ENCODE data around the gene CLDN5.
"Not testable (repeated sequence)": the region's sequence is repeated elsewhere in the genome, so short reads cannot be mapped to it uniquely, and the experiment has no call there.

CLDN5 gene

DNA sequence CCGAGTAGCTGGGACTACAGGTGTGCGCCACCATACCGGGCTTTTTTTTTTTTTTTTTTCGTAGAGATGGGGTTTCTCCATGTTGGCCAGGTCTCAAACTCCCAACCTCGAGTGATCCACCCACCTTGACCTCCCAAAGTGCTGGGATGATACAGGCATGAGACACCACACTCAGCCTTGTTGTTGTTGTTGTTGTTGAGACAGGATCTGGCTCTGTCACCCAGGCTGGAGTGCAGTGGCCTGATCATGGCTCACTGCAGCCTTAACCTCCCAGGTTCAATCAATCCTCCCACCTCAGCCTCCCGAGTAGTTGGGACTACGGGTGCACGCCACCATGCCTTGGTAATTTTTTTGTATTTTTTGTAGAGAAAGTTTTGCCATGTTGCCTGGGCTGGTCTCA, 23.4 kb upstream of the CLDN5 start:
- DNase-seq, result no peak

DNA sequence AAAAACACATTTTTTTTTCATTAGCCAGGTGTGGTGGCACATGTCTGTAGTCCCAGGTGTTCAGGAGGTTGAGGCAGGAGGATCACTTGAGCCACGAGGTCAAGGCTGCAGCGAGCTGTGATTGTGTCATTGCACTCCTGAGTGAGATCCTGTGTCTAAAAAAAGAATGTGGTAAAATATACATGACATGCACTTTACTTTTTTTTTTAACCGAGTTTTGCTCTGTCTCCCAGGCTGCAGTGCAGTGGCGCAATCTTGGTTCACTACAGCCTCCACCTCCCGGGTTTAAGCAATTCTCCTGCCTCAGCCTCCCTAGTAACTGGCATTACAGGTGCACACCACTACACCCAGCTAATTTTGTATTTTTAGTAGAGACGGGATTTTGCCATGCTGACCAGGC, 22.5 kb upstream of the CLDN5 start:
- DNase-seq, result no peak

DNA sequence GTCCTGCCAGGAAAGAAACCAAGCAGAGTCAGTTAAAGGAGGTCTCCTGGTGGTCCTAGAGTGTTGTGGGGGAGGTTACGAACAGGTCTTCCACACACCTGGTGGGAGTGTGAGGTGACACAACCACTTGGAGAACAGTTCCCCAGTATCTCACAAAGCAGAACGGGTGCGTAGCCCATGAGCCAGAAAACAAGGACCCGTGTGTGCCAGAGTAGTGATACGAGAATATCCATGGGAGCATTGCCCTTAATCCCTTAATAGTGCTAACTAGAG, 21.7 kb upstream of the CLDN5 start:
- DNase-seq, result no peak

DNA sequence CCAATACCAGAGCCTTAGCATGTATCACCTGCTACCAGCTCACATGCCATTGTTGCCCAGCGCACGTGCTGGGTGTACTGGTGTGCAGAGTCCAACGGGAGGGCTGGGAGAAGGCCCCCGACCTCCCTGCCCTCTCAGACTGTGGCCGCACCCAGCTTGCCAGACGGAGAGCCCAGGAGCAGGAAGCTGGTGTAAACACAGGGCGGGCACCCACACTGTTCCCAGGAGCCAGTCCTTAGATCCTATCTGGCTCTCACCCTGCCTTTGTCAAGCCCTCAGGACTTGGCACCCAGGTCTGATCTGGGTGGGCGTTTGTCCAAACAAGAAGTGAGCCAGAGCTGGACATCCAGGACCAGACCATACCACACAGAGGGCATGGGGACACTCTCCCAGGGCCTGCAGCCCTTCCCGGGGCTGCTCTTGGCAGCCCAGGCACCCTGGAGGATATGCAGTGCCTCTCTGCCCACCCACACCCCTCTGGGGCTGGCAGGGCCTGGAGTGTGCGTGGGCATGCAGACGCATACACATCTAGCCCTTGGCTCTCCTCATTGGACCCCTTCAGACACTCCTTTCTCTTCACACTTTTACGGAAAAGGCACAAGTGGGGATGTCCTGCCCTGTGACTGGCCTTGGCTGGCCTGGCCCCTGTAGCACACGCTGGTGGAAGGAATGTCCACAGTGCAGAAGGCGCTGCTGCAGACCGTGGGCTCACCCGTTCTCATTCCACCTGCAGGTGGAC, 19.9 kb upstream of the CLDN5 start:
- DNase-seq, result no peak

DNA sequence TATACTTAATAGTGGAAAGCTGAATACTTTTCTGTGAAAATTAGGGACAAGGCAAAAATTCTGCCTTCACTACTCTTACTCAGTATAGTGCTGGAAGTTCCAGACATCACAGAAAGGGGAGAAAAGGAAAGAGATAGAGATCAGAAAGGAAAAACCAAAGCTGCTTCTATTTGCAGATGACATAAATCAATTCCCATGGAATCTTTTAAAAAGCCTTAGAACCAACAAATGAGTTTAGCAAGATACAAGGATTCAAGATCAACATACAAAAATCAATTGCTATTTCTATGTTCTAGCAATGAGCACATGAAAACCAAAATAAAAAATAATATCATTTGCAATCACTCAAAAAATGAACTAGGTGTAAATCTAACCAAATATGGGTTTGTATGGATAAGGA, 16.2 kb upstream of the CLDN5 start:
- no peak for DNase-seq

DNA sequence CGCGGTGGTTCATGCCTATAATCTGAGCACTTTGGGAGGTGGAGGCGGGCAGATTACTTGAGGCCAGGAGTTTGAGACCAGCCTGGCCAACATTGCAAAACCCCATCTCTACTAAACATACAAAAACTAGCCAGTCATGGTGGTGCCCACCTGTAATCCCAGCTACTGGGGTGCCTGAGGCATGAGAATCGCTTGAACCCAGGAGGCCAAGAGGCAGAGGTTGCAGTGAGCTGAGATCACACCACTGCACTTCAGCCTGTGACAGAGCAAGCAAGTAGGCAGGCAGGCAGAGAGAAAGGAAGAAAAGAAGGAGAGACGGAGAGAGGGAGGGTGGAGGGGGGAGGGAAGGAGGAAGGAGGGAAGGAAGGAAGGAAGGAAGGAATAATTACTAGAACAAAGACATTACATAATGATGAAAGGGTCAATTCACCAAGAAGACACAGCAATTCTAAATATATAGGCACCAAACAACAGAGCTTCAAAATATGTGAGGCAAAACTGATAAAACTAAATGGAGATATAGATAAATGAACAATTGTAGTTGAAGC, 13.8 kb upstream of the CLDN5 start:
- no peak for DNase-seq

DNA sequence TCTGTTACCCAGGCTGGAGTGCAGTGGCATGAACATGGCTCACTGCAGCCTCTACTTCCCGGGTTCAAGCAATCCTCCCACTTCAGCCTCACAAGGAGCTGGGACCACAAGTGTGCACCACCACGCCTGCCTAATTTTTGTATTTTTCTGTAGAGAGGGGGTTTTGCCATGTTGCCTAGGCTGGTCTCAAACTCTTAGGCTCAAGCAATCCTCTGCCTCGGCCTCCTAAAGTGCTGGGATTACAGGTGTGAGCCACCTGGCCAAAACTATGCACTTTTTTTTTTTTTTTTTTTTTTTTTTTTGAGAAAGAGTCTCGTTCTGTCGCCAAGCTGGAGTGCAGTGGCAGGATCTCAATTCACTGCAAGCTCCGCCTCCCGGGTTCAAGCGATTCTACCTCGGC, 12.4 kb upstream of the CLDN5 start:
- no peak for DNase-seq

DNA sequence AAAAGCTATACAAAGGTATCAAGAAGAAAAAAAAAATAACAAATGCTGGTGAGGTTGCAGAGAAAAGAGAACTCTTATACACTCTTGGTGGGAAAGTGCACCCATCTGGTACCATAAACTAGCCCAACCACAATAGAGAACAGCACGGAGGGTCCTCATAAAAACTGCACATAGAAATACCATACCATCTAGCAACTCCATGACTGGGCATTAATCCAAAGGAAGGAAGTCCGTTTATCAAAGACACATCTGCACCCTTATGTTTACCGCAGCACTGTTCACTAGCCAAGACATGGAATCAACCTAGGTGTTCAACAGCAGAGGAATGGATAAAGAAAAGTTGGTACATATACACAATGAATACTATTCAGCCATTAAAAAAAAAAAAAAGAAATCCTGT, 10.8 kb upstream of the CLDN5 start:
- no peak for DNase-seq

DNA sequence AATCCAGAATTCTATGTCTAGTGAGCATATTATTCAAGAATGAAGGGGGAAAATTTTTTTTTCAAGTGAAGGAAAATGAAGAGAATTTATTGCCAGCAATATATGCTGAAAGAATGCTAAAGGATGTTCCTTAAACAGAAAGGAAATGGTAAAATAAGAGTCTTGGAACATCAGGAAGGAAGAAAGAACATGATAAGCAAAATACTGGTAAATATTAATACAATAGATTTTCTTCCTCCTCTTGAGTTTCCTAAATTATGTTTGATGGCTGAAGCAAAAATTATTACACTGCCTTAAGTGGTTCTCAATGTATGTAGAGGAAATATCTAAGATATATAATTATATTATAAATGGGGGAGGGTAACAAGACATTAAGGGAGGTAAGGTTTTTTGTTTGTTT, 9.6 kb upstream of the CLDN5 start:
- DNase-seq, result no peak

DNA sequence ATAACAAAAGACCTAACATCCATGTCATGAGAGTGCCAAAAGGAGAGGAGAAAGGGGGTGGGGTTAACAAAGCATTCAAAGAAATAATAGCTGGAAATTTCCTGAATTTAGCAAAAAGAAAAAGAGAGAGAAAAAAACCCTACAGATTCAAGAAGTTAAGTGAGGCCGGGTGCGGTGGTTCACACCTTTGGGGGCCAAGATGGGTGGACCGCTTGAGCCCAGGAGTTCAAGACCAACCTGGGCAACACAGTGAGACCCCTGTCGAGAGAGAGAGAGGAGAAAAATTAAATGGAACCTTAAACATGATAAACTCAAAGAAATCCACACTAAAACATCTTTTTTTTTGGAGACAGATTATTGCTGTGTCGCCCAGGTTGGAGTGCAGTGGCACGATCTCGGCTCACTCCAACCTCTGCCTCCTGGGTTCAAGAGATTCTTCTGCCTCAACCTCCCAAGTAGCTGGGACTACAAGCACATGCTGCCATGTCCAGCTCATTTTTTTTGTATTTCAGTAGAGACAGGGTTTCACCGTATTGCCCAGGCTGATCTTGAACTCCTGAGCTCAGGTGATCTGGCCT, 8.9 kb upstream of the CLDN5 start:
- DNase-seq, result no peak

DNA sequence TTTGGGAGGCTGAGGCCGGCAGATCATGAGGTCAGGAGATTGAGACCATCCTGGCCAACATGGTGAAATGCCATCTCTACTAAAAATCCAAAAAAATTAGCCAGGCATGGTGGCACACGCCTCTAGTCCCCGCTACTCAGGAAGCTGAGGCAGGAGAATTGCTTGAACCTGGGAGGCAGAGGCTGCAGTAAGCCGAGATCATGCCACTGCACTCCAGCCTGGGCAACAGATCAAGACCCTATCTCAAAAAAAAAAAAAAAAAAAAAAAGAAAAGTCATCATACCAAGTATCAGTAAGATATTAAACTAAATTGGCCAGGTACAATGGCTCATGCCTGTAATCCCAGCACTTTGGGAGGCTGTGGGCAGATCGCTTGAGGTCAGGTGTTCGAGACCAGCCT, 7.1 kb upstream of the CLDN5 start:
- DNase-seq, result not testable (repeated sequence)

DNA sequence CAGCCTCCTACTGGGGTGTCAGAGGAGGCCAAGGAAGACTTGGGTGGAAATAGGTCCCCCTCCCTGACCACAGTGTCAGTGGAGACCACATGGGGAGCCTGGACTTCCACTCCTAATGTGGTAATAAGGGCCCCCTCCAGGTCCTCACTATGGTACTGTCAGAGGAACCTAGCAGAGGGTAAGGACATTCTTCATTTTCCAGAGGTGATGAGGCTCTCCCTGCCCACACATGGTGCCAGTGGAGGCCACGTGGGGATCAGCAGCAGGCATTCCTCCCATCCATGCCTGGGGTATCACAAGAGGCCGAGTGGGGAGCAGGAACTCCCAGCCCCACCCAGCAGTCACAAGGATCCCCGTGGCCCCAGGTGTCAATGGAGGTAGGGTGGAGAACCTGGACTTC, 6.5 kb upstream of the CLDN5 start:
- DNase-seq, result no peak

DNA sequence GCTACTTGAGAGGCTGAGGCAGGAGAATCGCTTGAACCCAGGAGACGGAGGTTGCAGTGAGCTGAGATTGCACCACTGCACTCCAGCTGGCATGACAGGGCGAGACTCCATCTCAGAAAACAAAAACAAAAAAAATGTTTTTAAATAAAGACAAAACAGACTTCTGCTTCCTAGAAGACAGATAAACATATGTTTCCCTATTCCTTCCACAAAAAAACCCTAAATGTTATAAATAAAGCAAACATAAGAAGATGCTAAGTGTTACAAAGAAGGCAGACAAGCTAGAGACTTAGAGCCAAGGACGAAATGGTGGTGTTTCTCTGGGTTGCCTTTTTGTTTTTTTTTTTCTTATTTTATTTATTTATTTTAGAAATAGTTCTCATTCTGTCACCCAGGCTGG, 5.6 kb upstream of the CLDN5 start:
- no peak for DNase-seq

DNA sequence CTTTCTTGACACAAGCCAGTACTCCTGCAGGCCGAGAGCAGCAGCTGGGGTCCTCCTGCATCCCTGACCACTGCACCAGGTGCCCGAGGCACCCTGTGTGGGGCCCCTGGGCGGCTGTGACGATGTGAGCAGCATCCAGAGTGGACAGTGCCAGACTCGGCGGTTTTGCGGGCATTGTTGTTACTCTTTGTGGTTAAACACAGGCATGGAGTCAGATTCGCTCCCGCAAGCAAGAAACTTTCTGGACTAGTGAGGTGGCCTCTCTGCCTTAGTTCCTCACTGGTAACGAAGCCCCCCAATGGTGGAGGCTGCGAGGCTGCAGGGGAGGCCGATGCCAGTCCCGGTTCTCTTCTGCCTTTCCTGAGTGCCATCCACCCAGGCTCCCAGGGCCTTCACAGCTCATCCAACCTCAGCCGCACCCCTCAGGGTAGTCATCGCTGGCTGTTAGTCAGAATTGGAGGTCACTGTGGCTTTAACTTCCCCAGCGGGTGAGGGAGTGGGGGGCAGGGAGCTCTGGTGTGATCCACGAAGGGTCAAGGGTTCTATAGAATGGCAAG, 3.7 kb upstream of the CLDN5 start:
- DNase-seq, result no peak

DNA sequence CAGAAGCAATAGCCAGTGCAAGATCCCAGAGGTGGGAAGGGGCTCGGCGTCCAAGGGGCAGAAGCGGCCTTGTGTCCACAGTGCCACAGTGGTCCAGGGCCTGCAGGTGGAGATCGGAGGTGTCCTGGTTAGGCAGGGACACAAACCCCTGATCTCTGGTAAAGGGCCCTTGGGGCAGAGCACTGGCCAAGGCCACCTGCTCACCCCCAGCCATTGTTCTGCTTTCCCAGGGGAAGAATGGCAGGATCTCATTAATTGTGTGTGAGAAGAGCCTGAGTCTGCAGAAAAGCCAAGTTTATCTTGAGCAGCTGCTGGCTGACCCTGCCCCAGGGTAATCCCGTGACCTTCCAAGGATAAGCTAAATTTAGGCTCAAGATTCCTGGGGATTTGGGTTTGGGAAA, 3.1 kb upstream of the CLDN5 start:
- DNase-seq, result no peak

DNA sequence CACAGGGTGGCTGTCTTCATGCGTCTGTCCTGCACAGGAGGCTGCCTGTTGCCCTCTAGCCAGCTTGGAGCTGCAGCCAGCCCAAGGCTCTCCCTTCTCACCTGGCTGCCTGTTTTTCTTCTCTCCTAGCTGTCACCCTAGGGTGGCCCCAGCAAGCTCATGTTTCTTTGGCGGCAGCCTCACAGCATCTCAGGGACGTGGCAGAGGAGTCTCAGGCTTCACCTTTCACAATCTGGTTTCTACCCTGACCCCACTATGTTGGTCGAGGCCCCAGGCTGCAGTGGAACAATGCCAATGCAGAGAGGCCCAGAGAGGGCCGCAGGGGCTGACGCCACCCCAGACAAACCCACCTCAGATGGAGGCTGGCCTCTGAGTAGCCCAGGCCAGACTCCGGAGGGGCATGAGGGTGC, 2.5 kb upstream of the CLDN5 start:
- no peak for DNase-seq

DNA sequence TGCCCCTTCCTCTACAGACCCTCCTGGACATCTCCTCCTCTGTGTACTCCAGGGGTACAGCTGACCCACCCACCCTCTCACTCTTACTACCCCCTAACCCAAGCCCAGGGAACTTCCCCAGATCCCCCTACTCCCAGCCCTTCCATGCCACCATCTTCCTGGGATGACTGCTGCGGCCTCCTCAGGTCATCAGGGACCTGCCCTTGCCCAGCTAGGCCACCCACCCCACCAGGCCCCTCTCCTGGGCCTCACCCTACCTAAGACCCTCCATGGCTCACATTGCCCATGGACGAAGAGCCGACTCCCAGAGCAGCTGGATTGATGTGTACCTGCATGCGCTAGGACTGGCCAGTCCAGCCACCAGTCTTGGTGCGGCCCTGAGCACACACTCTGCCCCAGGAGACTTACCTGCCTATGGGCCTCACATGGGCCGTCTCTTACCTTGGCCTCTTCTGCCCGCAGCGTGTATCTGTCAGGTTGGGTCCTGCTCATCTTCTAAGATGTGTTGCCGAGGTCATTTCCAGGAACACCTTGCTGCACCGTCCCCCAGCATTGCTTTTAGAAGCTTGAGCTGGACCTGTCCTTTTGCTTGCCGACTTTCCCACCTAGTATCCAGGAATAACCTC, 2.0 kb upstream of the CLDN5 start:
- DNase-seq, result no peak

DNA sequence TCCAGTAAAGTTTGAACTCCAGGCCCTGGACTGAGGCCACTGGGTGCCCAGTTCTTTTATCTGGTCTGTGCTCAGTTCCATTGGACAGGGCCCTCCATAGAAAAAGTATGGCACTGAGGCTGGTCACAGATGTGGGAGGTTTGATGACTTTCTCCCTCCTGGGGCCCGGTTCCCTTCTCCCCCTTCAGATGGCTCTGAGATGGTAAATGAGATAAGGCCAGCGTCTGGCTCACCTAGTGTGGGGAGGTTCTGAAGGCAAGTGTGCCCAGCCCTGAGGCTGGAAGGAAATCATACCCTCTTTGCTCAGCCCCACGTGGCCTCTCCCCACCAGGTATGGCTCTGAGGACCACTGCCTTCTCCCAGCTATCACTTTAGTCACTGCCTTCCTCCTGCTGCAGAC, 1.5 kb upstream of the CLDN5 start:
- DNase-seq, result no peak

DNA sequence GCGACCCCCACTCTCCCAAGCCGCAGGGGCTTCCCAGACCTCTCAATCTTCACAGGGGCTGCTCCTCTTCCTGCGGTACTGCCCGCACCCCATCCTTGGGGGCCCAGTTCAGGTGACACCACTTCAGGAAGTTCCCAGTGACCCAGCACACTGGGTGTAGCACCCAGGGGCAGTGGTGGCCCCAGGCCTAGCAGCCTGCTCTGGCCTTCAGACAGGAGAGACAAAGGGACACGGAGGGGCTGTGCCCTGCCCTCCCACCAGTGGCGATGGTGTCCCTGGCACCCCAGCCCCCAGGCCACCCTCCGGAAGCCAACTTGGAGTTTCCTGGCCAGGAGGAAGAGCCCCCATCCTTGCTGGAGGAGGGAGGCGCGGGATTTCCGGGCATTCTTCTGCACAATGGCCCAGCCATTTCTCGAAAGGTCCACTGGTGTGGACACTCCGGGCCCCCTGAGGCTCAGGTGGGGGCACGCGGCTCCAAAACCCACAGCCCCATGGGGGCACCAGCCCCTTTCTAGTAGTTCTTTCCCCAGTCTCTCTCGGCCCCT, 978 bp upstream of the CLDN5 start:
- DNase-seq, result no peak

DNA sequence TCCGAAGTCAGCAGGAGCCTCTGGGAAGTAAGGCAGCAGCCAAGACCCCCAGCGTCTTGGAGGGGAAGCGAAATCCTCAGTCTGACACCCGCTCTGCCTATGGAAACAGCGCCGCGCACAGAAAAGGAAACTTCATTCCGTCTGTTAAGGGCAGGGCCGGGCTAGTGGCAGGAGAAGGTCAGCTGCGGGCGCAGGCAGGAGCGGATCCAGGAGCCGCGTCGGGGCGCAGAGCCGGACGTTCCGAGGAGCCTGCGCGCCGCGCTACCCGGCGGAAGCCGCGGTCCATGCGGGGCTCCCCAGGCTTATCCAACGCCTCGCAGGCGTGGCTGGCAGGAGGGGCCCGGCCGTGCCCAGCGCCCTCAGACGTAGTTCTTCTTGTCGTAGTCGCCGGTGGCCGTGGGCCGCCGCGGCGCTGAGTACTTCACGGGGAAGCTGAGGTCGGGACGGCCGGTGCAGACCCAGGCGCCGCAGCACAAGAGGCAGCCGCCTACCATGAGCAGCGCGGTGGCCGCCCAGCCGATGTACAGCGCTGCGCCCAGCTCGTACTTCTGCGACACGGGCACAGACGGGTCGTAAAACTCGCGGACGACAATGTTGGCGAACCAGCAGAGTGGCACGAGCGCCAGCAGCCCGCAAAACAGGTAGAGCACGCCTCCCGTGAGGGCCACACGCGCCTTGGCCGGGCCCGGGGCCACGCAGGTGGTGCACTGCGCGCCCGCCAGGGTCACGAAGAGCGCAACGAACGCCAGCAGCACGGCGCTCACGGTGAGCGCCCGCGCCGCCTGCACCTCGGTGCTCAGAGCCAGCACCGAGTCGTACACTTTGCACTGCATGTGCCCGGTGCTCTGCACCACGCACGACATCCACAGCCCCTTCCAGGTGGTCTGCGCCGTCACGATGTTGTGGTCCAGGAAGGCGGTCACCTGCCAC, 705 bp downstream of the CLDN5 start:
- DNase-seq, result peak; percentile 5

DNA sequence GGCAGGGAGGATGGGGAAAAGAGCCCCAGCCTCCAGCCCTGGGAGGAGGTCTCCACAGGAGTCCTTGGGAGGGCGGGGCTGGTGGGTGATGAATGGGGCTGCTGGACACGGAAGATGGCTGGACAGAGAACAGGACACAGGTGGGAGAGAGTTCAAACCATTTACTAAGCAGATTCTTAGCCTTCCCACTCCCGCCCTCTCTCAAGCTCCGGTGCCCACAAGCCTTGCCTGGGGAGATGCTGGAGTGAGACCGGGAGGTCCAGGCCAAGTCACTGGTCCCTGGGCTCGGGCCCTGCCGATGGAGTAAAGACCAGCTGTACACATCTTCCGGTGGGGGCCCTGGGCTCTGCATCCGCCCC, 1.4 kb downstream of the CLDN5 start:
- no peak for DNase-seq

DNA sequence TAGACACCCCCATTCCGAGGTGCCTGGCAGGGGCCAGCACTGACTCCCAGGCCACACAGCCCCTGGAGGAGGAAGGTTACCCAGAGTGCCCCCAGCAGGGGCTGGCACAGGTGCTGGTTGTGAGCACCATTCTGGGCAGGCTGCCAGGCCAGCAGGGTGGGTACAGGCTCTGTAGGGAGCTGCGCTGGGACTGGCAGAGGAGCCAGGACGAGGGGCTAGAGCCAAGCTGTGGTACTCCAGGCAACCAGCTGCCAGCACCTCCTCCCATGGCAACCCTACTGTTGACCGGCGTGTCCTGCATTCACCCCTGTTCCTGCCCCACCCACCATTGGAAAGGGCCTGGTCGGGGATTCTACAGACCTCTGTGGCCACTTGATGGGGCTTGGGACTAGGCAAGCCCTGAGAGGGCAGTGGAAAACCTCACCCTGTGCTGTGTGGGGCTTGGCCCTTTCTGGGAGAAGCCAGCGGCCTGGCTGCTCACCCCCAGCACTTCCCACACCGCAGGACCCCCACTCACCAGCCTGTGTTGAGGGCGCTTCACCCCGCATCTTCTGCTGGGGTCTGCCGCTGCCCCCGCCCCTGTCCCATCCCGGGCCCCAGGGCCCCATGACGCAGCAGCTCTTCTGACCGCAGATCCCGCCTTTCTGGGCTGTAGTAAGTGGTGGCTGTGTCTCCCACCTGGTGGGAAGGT, 1.9 kb downstream of the CLDN5 start:
- DNase-seq, result no peak

Data from fibroblast of upper back skin (primary cell).